Head of caudate nucleus (tissue), 42 donors: Measurements from ENCODE around the gene BANF2.
"Not testable (repeated sequence)": the region's sequence is repeated elsewhere in the genome, so short reads cannot be mapped to it uniquely, and the experiment has no call there.

ENCODE experiments used
- DNase-seq, 42 donors: peaks; one replicate each; pipeline versions ENCODE4 v3.0.0 to v3.0.0-alpha.2; 2020 to 2021; ENCODE audit warnings: mixed read lengths in 7 of 42
- intact Hi-C: fragments of 100-400 bp; cut with DNase I; formaldehyde crosslinking; loops from one replicate; pipeline ENCODE4 v1.15.0; 2022

BANF2 gene

DNA sequence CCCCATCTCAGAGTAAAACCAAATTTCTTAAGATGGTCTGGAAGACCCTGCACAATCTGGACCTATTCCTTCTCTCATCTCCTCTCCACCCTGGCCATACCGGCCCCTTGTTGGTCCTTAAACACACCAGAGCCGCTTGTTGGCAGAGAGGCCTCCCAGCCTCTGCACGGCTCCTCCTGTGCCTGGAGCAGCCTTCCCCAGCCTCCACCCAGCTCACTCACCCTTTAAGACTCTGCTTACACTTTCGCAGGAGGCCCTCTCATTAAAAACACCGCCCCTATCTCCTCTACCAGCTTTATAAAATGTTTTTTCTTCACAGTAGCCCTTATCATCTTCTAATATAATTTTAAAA, 49.8 kb downstream of the BANF2 start:
- DNase-seq, result no peak
- intact Hi-C loops, result no loop called here

DNA sequence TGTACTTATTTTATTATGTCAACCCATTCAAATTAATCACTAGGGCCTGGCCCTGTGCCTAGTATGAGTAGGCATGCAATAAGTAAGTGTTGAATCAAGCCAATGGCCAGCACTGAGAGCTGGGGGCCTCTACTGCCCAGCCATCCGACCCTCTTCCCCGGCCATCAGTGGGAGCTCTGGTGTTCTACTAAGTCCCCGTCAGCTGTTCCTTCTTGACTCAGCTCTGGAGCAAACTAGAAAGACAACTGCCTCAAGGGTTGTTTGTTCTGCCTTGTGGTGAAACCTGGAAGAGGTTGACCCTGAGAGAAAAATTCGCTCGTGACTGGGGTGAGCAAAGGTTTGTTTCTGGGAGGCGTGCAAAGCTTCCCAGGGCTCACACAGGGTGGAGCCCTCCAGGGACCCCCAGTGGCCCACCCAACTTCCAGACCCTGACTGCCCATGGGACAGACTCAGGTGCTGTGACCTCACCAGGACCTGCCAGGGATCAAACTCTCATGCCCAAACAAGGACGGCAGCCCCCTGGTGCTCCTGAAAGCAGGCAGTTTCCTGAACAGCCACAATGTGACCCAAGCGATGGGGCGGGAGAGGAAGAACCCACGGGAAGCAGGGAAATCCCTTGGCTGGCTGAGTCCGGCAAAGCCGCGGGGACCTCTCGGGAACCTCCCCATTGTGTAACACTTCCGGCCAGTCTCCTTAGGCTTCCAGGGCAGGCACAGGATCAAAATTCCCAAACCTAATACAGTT, 50.4 kb downstream of the BANF2 start:
- DNase-seq, result no peak
- intact Hi-C loops, result no loop called here

DNA sequence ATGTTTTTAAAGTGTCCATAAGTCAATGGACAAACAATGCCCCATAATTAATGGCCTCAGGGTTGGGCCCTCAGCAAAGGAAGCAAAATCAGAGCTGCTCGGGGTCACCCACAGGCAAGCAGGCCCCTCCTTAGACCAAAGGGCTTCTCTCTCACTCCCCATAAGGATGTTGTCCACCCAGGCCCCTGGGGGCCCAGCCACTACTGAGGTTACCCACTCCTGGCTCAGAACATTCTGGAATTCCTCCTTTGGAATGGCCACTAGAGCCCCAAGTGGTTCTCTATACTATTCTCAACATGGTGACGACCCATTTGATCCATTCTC, 50.9 kb downstream of the BANF2 start:
- intact Hi-C loops, result no loop called here
- no peak for DNase-seq

DNA sequence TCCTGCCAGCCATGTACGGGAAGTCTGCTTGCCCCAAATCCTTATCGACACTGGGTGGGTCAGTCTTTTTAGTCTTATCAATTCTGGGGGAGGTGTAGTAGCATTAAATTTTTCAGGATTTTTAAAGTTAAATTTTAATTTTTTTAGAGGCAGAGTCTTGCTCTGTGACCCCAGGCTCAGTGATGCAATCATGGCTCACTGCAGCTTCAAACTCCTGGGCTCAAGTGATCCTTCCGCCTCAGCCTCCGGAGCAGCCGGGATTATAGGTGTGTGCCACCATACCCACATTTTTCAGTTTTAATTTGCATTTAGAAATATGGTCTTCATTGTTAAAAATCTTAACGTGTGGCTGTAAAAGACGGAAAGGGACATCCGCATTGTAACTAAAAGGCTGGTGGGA, 51.9 kb downstream of the BANF2 start:
- intact Hi-C loops, result no loop called here
- DNase-seq, result no peak

DNA sequence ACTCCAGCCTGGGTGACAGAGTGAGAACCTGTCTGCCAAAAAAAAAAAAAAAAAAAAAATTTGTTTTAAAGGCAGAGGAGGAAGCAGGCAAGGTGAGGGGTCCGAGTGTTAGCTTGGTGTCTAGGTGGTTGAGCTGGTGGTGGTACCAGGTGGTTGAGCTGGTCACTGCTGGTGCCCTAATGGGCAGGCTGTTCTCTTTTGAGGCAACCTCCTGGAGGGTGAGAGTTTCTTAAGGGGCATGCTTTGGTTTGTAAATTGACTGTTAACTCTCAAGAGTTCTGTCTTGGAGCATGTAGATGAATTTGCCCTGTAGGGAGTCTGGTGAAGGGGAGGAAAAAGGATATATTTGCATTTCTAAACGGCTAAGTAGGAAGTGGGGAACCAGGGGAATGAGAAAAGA, 52.7 kb downstream of the BANF2 start:
- DNase-seq, result no peak
- intact Hi-C loops, result no loop called here

DNA sequence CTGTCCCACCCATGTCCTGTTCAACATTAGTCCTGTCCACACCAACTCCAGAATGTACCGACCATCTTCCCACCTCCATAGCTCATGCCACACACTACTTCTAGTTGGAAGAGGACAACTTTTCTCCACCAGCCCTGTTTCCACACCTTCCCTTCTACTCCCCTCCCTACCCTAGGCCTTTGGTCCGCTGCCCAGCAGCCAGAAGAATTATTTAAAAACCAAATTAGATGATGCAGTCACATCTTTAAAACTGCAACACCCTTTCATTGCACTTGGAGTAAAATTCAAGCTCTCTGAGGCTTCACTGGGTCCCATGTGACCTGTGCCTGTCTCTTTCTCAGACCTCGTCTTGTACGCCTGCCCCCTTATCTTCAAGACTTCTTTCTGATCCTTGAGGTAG, 53.8 kb downstream of the BANF2 start:
- DNase-seq, result no peak
- intact Hi-C loops, result no loop called here

DNA sequence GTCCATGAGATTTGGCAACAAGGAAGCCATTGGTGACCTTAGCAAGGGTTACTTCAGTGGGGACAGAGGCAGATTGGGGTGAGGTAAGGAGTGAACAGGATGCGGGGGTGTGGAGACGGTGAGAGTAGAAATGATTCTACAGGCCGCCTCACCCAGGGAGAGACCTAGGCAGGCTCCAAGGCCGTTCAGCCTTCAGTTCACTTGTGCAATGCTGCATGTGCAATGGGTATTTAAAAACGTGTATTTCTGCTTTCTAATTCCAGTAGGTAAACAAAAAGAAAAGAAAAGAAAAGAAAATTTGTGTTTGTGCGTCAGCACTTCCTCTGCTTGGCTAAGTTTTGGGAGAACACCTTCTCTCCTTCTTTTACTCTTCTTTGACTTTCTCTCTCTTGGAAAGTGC, 56.8 kb downstream of the BANF2 start:
- intact Hi-C loops, result no loop called here
- DNase-seq, result no peak

DNA sequence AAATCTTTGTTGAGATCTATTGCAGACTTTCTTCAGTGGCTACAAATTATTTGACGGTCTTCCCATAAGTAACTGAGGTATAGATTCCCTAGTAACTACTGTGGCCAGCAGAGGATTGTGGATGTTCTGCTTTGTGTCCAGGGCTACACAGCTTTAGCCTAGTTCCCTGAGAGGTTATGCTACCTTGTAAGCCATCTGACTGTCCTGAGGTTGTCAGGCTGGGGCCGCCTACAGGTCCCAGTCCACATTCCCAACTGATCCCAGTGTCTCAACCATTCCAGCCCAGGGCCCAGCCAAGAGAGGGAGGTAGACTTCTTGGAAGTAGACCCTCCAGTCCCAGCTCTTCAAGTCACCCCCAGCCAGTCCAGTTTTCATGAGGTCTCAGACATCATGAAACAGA, 57.7 kb downstream of the BANF2 start:
- intact Hi-C loops, result no loop called here
- no peak for DNase-seq

DNA sequence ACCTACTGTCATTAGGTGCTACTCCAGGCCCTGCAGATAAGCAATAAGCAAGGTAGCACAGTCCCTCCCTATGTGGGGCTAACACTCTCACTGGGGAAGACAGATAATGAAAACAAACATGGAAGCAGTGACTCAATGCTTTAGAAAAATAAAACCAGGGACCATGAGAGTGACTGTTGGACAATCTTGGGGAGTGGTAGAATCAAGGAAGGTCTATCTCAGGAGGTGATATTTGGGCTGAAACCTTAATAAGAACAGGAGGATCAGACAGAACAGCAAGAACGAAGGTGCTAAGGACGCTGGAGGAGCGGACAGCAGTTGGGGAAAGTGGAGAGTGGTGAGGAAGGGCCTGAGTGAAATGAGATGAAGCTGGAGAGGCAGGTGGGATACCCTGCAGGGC, 58.2 kb downstream of the BANF2 start:
- intact Hi-C loops, result no loop called here
- DNase-seq, result no peak

DNA sequence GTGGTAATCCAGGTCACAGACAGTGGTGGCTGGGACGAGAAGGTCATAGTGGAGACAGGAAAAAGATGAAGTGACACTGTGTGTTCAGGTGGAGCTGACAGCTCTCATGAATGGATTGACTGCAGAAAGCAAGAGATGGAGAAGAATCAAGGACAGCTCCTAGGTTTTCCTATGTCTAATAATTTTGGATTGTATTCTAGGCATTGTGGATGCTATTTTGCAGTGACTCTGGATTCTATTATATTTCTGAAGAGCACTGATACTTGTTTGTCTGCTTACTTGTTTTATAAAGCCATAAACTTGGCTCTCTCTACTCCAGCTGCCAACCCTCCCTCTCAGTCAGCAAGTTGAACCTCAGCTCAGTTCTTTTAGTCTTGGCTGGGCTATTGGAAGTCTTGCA, 58.7 kb downstream of the BANF2 start:
- intact Hi-C loops, result no loop called here

DNA sequence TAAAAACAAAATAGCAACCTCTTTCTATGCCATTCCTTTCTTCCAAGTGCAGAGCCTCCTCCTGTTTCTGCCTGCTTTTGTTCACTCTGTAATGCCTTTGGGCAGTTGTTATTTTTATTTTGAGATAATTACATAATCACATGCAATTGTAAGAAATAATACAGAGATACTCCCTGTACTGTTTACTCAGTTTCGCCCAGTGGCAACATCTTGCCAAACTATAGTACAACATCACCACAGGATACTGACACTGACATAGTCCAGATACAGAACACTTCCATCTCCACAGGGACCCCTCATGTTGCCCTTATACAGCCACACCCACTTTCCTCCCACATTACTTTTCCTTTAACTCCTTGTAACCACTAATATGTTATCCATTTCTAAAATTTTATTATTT, 59.7 kb downstream of the BANF2 start:
- intact Hi-C loops, result no loop called here
- DNase-seq, result no peak

More for the DNA sequence above, 58.7 kb downstream of the BANF2 start:
- no peak for DNase-seq

DNA sequence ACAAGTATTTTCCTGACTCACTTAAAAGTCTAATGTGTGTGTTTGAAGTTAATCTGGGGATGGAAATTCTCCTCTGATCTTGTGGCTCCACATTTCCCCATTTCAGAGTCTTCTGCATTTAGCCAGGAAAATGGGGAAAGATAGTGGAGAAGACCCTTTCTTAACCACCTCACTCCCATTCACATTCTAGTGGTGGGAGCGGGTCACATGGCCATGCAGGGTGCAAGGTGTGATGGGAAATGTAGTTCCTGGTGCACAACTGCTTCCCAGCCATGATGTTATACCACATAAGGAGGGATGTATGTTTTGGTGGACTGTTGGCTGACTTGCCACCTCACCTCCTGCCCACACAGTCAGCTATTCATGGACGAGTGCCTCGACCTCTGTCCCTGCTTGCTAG, 61.8 kb downstream of the BANF2 start:
- intact Hi-C loops, result no loop called here
- DNase-seq, result no peak

DNA sequence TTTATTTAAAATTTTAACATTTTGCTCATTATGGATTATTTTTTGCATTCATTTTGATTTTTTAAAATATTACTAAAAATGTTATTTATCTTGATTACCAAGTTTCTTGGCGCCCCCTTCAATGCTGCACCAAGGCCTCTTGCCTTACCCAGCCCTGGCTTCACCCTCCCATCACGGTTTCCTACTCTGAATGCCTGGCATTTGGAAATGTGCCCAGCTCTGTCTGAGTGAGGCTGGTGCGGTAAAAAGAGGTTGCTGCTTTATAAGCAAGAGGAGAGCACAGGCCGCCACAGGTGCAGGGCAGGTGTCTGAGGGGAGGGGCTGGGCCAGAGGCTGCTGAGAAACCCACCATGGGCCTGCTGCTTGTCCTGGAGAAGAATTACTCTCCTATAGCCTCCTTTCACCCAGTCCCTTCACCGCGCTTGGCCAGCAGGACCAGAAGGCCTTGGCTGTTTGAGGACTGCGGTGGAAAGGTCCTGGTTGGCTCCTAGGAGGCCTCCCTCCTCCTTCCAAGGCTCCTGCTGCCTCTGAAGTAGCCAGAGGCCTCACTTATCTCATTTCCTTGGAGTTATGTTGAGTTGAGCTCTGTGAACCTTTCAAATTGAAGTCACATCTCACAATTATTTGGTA, 62.6 kb downstream of the BANF2 start:
- intact Hi-C loops, result no loop called here
- DNase-seq, result peak in 1 of 42 donors; percentile 5

DNA sequence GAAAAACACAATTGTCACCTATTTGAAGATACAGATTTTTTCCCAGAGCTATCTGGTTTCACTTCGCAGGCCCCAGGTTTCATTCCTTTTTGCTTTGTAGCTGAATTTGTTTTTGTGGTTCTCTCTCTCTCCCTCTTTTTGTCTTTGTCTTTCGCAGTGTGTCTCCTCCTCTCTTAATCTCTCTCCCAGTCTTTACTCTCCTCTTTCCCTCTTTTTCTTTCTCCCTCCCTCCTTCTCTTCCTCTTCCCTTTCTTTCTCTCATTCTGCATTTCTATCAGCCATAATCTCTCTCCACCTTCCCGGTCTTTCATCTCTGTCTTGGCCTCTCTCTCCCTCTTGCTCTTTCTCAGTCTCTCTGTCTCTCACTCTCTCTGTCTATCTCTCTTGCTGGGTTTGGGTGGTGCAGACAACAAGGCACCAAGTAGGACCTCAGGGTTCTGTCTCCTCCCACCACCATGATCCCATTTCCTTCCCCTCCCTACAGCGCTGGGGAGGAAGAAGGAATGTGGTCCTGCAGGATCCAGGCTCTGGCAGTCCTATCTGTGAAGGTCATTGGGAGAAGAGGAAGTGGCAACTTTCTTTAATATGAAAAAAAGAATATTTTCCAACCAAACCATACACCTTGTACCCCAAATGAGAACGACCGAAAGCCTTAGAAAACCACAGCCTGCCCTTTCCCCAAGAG, 63.2 kb downstream of the BANF2 start:
- no peak for DNase-seq
- intact Hi-C loops, result no loop called here

DNA sequence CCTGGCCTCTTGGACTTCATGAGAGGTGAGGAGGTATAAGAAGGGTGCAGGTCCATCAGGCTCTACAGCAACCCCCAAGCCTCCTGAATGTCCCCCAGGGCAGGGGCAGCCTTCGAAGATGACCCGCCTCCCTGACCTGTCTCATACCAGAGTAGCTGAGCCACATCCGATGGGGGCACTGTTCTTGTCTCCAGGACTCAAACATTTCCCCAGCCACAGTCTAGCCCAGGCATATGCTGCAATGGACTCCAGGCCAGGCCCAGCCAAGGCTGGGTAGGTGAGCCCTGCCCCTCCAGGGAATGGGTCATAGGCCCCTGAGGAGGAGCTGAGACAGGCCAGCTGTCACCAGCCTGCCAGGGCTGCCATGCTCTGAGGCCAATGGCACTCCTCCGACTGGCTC, 65.3 kb downstream of the BANF2 start:
- intact Hi-C loops, result no loop called here
- no peak for DNase-seq

DNA sequence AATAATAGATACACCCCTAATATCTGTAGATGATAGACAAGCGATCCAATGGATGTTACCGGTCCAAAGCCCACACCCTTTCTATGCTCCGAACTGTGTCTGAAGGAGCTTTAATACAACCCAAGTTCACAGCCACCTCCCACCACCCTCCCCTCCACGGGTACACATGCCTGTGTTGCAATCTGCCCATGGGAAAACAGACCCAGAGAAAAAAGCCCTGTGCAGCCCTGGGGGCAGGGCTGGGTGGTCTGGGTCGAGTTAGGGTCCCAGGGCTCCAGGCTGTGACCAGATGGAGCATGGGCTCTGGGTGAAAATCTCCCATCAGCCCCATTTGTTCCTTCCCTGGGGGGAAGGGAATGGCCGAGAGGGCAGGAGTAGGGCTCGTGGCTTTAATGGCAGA, 65.8 kb downstream of the BANF2 start:
- DNase-seq, result no peak
- intact Hi-C loops, result no loop called here

DNA sequence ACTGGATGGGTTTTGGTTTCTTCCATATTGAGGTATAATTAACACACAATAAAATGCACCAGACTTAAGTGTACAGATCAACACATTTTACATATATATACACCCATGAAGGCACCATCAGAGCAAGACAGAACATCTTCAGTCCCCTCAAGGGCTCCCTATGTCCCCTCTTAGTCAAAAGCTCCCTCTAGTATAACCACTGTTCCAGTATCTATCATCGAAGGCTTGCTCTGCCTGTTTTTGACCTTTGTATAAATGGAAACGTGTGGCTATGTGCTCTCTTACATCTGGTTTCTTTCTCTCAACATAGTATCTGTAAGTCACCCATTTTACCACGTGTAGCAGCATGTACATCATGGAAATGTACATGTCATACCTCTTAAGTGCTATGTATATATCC, 66.5 kb downstream of the BANF2 start:
- intact Hi-C loops, result no loop called here
- DNase-seq, result no peak

DNA sequence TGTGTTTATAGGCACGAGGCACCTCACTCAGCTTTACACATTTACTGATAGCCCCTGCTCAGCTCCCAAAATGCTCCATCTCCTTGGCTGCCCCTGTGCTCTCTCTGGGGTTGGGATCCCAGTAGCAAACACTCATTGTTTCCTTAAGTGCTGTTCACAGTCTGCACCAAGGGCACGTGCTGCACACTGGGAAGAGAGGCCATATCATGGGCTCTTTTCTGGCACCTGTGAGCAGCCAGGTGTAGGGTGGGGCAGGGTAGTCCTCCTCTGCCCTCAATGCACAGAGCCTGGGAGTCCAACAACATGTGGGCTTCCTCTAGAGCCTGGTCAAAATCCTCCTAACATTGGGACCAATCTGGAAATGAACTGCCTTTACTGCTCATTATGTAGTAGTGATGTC, 67.9 kb downstream of the BANF2 start:
- no peak for DNase-seq
- intact Hi-C loops, result no loop called here

DNA sequence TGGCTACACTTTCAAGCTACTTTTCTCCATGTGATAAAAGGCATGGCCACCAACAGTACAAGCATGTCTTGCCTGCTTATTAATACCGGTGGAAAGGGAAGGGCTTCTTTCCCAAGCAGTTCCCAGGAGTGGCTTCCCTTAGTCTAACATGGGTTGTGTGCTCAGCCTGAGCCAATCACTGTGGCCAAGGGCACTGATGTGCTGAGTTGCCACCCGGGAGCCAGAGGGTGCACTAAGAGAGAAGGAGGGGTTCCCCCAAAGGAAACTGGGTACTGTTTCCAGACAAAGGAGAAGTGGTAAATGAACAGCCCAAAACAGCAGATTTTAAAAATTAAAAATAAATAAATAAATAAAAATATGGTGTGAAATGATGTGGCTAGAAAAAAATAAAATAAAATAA, 68.5 kb downstream of the BANF2 start:
- intact Hi-C loops, result no loop called here
- DNase-seq, result peak in 1 of 42 donors; percentile 6

DNA sequence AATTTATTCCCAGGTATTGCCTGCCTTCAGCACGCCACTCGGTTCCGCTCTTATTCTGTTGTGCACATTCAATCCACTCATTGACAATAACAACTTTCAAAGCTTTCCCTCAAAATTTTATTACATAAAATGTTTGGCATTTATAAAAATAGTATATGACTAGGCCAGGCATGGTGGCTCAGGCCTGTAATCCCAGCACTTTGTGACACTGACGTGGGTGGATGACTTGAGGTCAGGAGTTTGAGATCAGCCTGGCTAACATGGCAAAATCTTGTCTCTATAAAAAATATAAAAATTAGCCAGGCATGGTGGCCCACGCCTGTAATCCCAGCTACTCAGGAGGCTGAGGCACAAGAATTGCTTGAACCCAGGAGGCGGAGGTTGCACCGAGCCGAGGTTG, 70.0 kb downstream of the BANF2 start:
- intact Hi-C loops, DNase-seq: not testable (repeated sequence)
